Fibroblast of villous mesenchyme (primary cell): ENCODE data around the gene DLG3. TPM values are rescaled to one million over a fixed set of nuclear protein-coding genes. Genes with fewer than 3 reads are reported as not detected.

Experiments
- DNase-seq: peaks from one replicate; pipeline ENCODE4 v3.0.0-alpha.2; 2010; ENCODE audit warnings: low read depth
- H3K4me3 ChIP-seq: 2 replicates; pipeline ENCODE4 v1.5.1; 2011; ENCODE audit warnings: low read depth, mild to moderate bottlenecking, low read length
- CTCF ChIP-seq: IDR thresholded peaks from 2 replicates; pipeline ENCODE4 v1.5.1; 2012; ENCODE audit warnings: low read depth, mild to moderate bottlenecking, low read length; ENCODE audit not compliant: insufficient read depth
- total RNA-seq: library from RNA; depleted of rRNA; stranded (reverse); fragments of >200 nt; gene quantifications from 2 replicates; pipeline ENCODE4 v1.2.3, GENCODE V29; 2012

Gene DLG3
- total RNA-seq, 1 donor = 11.7 TPM

- TF ChIP-seq CTCF = no peak
- peak; percentile 61 for DNase-seq
- no peak overlapping the region for H3K4me3 ChIP-seq
Observed at GRCh38 chrX:70480660-70481018, 36.0 kb downstream of the DLG3 start.

- DNase-seq = peak; percentile 81
- no peak for TF ChIP-seq CTCF
- no peak overlapping the region for H3K4me3 ChIP-seq
Observed at GRCh38 chrX:70481471-70482270, 37.0 kb downstream of the DLG3 start.

GRCh38 chrX:70482300-70482699 is 37.7 kb downstream of the DLG3 start:
- no peak overlapping the region for H3K4me3 ChIP-seq
- TF ChIP-seq CTCF = no peak
- DNase-seq = no peak

- no peak overlapping the region for H3K4me3 ChIP-seq
- DNase-seq = no peak
- no peak for TF ChIP-seq CTCF
Observed at GRCh38 chrX:70485466-70485865, 40.8 kb downstream of the DLG3 start.

- H3K4me3 ChIP-seq = no peak overlapping the region
- no peak for DNase-seq
- TF ChIP-seq CTCF = no peak
Observed at GRCh38 chrX:70488856-70489255, 44.2 kb downstream of the DLG3 start.

- DNase-seq = no peak
- no peak for TF ChIP-seq CTCF
- no peak overlapping the region for H3K4me3 ChIP-seq
Observed at GRCh38 chrX:70494441-70494840, 49.8 kb downstream of the DLG3 start.

- no peak for TF ChIP-seq CTCF
- H3K4me3 ChIP-seq = no peak overlapping the region
- no peak for DNase-seq
Observed at GRCh38 chrX:70496491-70496890, 51.9 kb downstream of the DLG3 start.
